Measurements from ENCODE around the gene JAZF1.

The JAZF1 gene

GRCh38 chr7:27967639-27968038 lies 213.0 kb downstream of the JAZF1 start:
- no peak for DNase-seq (ENCODE audit: low read depth in 2 of 2)

- no peak for DNase-seq (ENCODE audit: low read depth in 2 of 2)
These were observed 214.3 kb downstream of the JAZF1 start for GRCh38 chr7:27966219-27966780.

- DNase-seq (ENCODE audit: low read depth in 2 of 2): no peak
These were observed 214.9 kb downstream of the JAZF1 start for GRCh38 chr7:27965650-27966049.

- no peak for DNase-seq (ENCODE audit: low read depth in 2 of 2)
These were observed 215.8 kb downstream of the JAZF1 start for GRCh38 chr7:27964820-27965219.

- DNase-seq (ENCODE audit: low read depth in 2 of 2): no peak
These were observed 217.5 kb downstream of the JAZF1 start for GRCh38 chr7:27963056-27963455.

- DNase-seq (ENCODE audit: low read depth in 2 of 2): no peak
These were observed 218.3 kb downstream of the JAZF1 start for GRCh38 chr7:27962273-27962672.

GRCh38 chr7:27961255-27961654 lies 219.3 kb downstream of the JAZF1 start:
- no peak for DNase-seq (ENCODE audit: low read depth in 2 of 2)

GRCh38 chr7:27960415-27960814 lies 220.2 kb downstream of the JAZF1 start:
- DNase-seq (ENCODE audit: low read depth in 2 of 2): no peak

GRCh38 chr7:27958933-27959548 lies 221.6 kb downstream of the JAZF1 start:
- no peak for DNase-seq (ENCODE audit: low read depth in 2 of 2)

GRCh38 chr7:27955596-27955995 lies 225.0 kb downstream of the JAZF1 start:
- DNase-seq (ENCODE audit: low read depth in 2 of 2): no peak

GRCh38 chr7:27955011-27955410 lies 225.6 kb downstream of the JAZF1 start:
- DNase-seq (ENCODE audit: low read depth in 2 of 2): no peak

GRCh38 chr7:27953777-27954176 lies 226.8 kb downstream of the JAZF1 start:
- DNase-seq (ENCODE audit: low read depth in 2 of 2): no peak

- no peak for DNase-seq (ENCODE audit: low read depth in 2 of 2)
These were observed 227.2 kb downstream of the JAZF1 start for GRCh38 chr7:27953361-27953760.

GRCh38 chr7:27952456-27953285 lies 227.9 kb downstream of the JAZF1 start:
- no peak for DNase-seq (ENCODE audit: low read depth in 2 of 2)

- no peak for DNase-seq (ENCODE audit: low read depth in 2 of 2)
These were observed 230.5 kb downstream of the JAZF1 start for GRCh38 chr7:27950123-27950522.

- no peak for DNase-seq (ENCODE audit: low read depth in 2 of 2)
These were observed 231.7 kb downstream of the JAZF1 start for GRCh38 chr7:27948861-27949260.

GRCh38 chr7:27947586-27948278 lies 232.9 kb downstream of the JAZF1 start:
- DNase-seq (ENCODE audit: low read depth in 2 of 2): no peak

- no peak for DNase-seq (ENCODE audit: low read depth in 2 of 2)
These were observed 234.2 kb downstream of the JAZF1 start for GRCh38 chr7:27946351-27946750.

- no peak for DNase-seq (ENCODE audit: low read depth in 2 of 2)
These were observed 235.4 kb downstream of the JAZF1 start for GRCh38 chr7:27945058-27945795.

- no peak for DNase-seq (ENCODE audit: low read depth in 2 of 2)
These were observed 236.0 kb downstream of the JAZF1 start for GRCh38 chr7:27944643-27945042.

GRCh38 chr7:27943241-27943640 lies 237.4 kb downstream of the JAZF1 start:
- no peak for DNase-seq (ENCODE audit: low read depth in 2 of 2)

GRCh38 chr7:27942711-27943110 lies 237.9 kb downstream of the JAZF1 start:
- DNase-seq (ENCODE audit: low read depth in 2 of 2): no peak

All from stimulated activated CD8-positive, alpha-beta memory T cell treated with anti-CD3 and anti-CD28 coated beads, Interleukin-15, amount 100 ng/mL, for 4 hours (primary cell).